Neutrophil (primary cell): ENCODE data around the gene THRA.

ENCODE experiments used
- H3K27ac ChIP-seq: fragments of 200-600 bp; sonication (generic); 2 replicates; pipeline ENCODE4 v1.5.1; 2016; ENCODE audit warnings: mild to moderate bottlenecking, moderate library complexity
- H3K27me3 ChIP-seq: fragments of 200-600 bp; sonication (generic); 2 replicates; pipeline ENCODE4 v1.6.0; 2016; ENCODE audit warnings: mild to moderate bottlenecking
- H3K36me3 ChIP-seq: fragments of 200-600 bp; sonication (generic); 2 replicates; pipeline ENCODE4 v1.5.1; 2017
- H3K4me1 ChIP-seq, 2 experiments: fragments of 200-600 bp in 1 of 2; sonication (generic) in 1 of 2; 1 replicate in 1 of 2; 2 replicates in 1 of 2; pipeline versions ENCODE4 v1.5.1 to v1.6.1; 2013 to 2016; ENCODE audit warnings: low read depth in 1 of 2, low read length in 1 of 2, mild to moderate bottlenecking in 1 of 2, moderate library complexity in 1 of 2; ENCODE audit not compliant: control insufficient read depth in 1 of 2, insufficient read depth in 1 of 2
- H3K4me3 ChIP-seq, 2 experiments: fragments of 200-600 bp in 1 of 2; sonication (generic) in 1 of 2; 1 replicate in 1 of 2; 2 replicates in 1 of 2; pipeline ENCODE4 v1.5.1; 2013 to 2016; ENCODE audit warnings: low read depth in 1 of 2, low read length in 1 of 2, mild to moderate bottlenecking in 1 of 2, moderate library complexity in 1 of 2
- H3K9me3 ChIP-seq: fragments of 200-600 bp; sonication (generic); 2 replicates; pipeline ENCODE4 v1.5.1; 2016
- CTCF ChIP-seq: fragments of 200-600 bp; sonication (generic); IDR thresholded peaks from 2 replicates; pipeline ENCODE4 v1.5.1; 2016; ENCODE audit warnings: antibody characterized with exemption

THRA gene

GRCh38 chr17:40112191-40112711, 49.5 kb downstream of the THRA start:
- TF ChIP-seq CTCF = no peak
- H3K27me3 ChIP-seq = no peaks in the 10 kb centered on the region
- H3K4me1 ChIP-seq = peaks cover 48 to 54% of the 10 kb centered on the region in 2 experiments
- H3K4me3 ChIP-seq = no peak overlapping the region
- H3K9me3 ChIP-seq = no peaks in the 10 kb centered on the region
- no peaks in the 10 kb centered on the region for H3K36me3 ChIP-seq
- peak overlapping the region; percentile 64 for H3K27ac ChIP-seq

- peak overlapping the region; percentile 64 for H3K27ac ChIP-seq
- TF ChIP-seq CTCF = no peak
- H3K27me3 ChIP-seq = no peaks in the 10 kb centered on the region
- H3K4me1 ChIP-seq = peaks cover 47 to 52% of the 10 kb centered on the region in 2 experiments
- H3K36me3 ChIP-seq = no peaks in the 10 kb centered on the region
- no peak overlapping the region for H3K4me3 ChIP-seq
- no peaks in the 10 kb centered on the region for H3K9me3 ChIP-seq
Measured at GRCh38 chr17:40112718-40113109, 49.9 kb downstream of the THRA start.

- Histone ChIP-seq H3K36me3 (no peaks in the 10 kb centered on the region), H3K27me3 (no peaks in the 10 kb centered on the region), H3K4me1 (peaks cover 47 to 52% of the 10 kb centered on the region in 2 experiments), H3K4me3 (peak overlapping the region; percentile 57 to 61), H3K27ac (peak overlapping the region; percentile 64), H3K9me3 (no peaks in the 10 kb centered on the region)
- peak; percentile 100 for TF ChIP-seq CTCF
Measured at GRCh38 chr17:40113110-40113906, 50.5 kb downstream of the THRA start.

GRCh38 chr17:40113907-40114245, 51.1 kb downstream of the THRA start:
- H3K27me3 ChIP-seq = no peaks in the 10 kb centered on the region
- peak overlapping the region; percentile 64 for H3K27ac ChIP-seq
- H3K9me3 ChIP-seq = no peaks in the 10 kb centered on the region
- no peak for TF ChIP-seq CTCF
- H3K4me3 ChIP-seq = peak overlapping the region; percentile 57 to 61
- no peaks in the 10 kb centered on the region for H3K36me3 ChIP-seq
- peaks cover 45 to 52% of the 10 kb centered on the region in 2 experiments for H3K4me1 ChIP-seq

GRCh38 chr17:40115101-40115436, 52.3 kb downstream of the THRA start:
- no peak for TF ChIP-seq CTCF
- Histone ChIP-seq H3K27me3 (no peaks in the 10 kb centered on the region), H3K4me1 (peaks cover 54 to 58% of the 10 kb centered on the region in 2 experiments), H3K4me3 (no peak overlapping the region), H3K9me3 (no peaks in the 10 kb centered on the region), H3K36me3 (no peaks in the 10 kb centered on the region), H3K27ac (no peak overlapping the region)
